SK-N-SH treated with all-trans-retinoic acid at 6 μM for 48 hours (cell line): ENCODE data around the gene CBX8.

Experiments
- ATAC-seq: fragments of 200-7000 bp; cut with Tn5 transposase; 3 replicates; pipeline ENCODE4 v1.9.1; 2020; ENCODE audit warnings: mild to moderate bottlenecking, moderate library complexity
- ARNTL ChIP-seq: fragments of 450-650 bp; formaldehyde crosslinking; IDR thresholded peaks from 2 replicates; pipeline ENCODE4 v1.5.0; 2020; ENCODE audit warnings: low read depth, mild to moderate bottlenecking, moderate library complexity, borderline replicate concordance
- CREB5 ChIP-seq: fragments of 250-450 bp; sonication (Bioruptor Pico); IDR thresholded peaks from 2 replicates; pipeline ENCODE4 v1.5.1; 2020; ENCODE audit warnings: low read depth, mild to moderate bottlenecking, moderate library complexity
- CSDC2 ChIP-seq: fragments of 250-450 bp; sonication (Bioruptor Pico); IDR thresholded peaks from 2 replicates; pipeline ENCODE4 v1.5.0; 2020; ENCODE audit warnings: mild to moderate bottlenecking, moderate library complexity
- ESRRG ChIP-seq: fragments of 250-450 bp; sonication (Bioruptor Pico); IDR thresholded peaks from 2 replicates; pipeline ENCODE4 v1.6.1; 2021; ENCODE audit warnings: mild to moderate bottlenecking
- GLIS3 ChIP-seq: fragments of 250-450 bp; sonication (Bioruptor Pico); IDR thresholded peaks from 2 replicates; pipeline ENCODE4 v1.5.0; 2020; ENCODE audit warnings: mild to moderate bottlenecking, moderate library complexity
- ISL1 ChIP-seq: fragments of 250-450 bp; sonication (Bioruptor Pico); IDR thresholded peaks from 2 replicates; pipeline ENCODE4 v2.1.2; 2022; ENCODE audit warnings: mild to moderate bottlenecking, moderate library complexity
- OSR1 ChIP-seq: fragments of 250-450 bp; sonication (Bioruptor Pico); IDR thresholded peaks from 2 replicates; pipeline ENCODE4 v1.8.0; 2022; ENCODE audit warnings: moderate library complexity, mild to moderate bottlenecking, inconsistent platforms
- RARB ChIP-seq: fragments of 250-450 bp; sonication (Bioruptor Pico); IDR thresholded peaks from 2 replicates; pipeline ENCODE4 v1.8.0; 2021; ENCODE audit warnings: mild to moderate bottlenecking, moderate library complexity
- SNAI2 ChIP-seq: fragments of 250-450 bp; sonication (Bioruptor Pico); IDR thresholded peaks from 2 replicates; pipeline ENCODE4 v1.5.0; 2020; ENCODE audit warnings: mild to moderate bottlenecking, moderate library complexity
- TOX ChIP-seq: fragments of 250-450 bp; sonication (Bioruptor Pico); IDR thresholded peaks from 2 replicates; pipeline ENCODE4 v1.8.0; 2021; ENCODE audit warnings: mild to moderate bottlenecking, moderate library complexity, borderline replicate concordance
- TSHZ2 ChIP-seq: fragments of 250-450 bp; sonication (Bioruptor Pico); IDR thresholded peaks from 2 replicates; pipeline ENCODE4 v1.5.0; 2020; ENCODE audit warnings: mild to moderate bottlenecking, moderate library complexity
- ZC3H10 ChIP-seq: fragments of 250-450 bp; sonication (Bioruptor Pico); IDR thresholded peaks from 2 replicates; pipeline ENCODE4 v1.5.1; 2021; ENCODE audit warnings: mild to moderate bottlenecking, moderate library complexity
- ZFP30 ChIP-seq: fragments of 450-650 bp; formaldehyde crosslinking; IDR thresholded peaks from 2 replicates; pipeline ENCODE4 v1.5.0; 2022; ENCODE audit warnings: mild to moderate bottlenecking, moderate library complexity
- ZNF565 ChIP-seq: fragments of 450-650 bp; formaldehyde crosslinking; conservative IDR thresholded peaks from 2 replicates; pipeline ENCODE4 v1.5.0; 2020; ENCODE audit warnings: low read depth, mild to moderate bottlenecking, moderate library complexity
- ZNF70 ChIP-seq: fragments of 450-650 bp; formaldehyde crosslinking; IDR thresholded peaks from 2 replicates; pipeline ENCODE4 v1.5.0; 2020; ENCODE audit warnings: mild to moderate bottlenecking, moderate library complexity
- ZNF8 ChIP-seq: fragments of 450-650 bp; formaldehyde crosslinking; IDR thresholded peaks from 2 replicates; pipeline ENCODE4 v1.5.0; 2020; ENCODE audit warnings: mild to moderate bottlenecking, moderate library complexity
- TF ChIP-seq, protein P1 (sequence below): fragments of 250-450 bp; sonication (Bioruptor Pico); IDR thresholded peaks from 2 replicates; pipeline ENCODE4 v1.5.1; 2021; ENCODE audit warnings: mild to moderate bottlenecking, moderate library complexity

CBX8 gene

DNA sequence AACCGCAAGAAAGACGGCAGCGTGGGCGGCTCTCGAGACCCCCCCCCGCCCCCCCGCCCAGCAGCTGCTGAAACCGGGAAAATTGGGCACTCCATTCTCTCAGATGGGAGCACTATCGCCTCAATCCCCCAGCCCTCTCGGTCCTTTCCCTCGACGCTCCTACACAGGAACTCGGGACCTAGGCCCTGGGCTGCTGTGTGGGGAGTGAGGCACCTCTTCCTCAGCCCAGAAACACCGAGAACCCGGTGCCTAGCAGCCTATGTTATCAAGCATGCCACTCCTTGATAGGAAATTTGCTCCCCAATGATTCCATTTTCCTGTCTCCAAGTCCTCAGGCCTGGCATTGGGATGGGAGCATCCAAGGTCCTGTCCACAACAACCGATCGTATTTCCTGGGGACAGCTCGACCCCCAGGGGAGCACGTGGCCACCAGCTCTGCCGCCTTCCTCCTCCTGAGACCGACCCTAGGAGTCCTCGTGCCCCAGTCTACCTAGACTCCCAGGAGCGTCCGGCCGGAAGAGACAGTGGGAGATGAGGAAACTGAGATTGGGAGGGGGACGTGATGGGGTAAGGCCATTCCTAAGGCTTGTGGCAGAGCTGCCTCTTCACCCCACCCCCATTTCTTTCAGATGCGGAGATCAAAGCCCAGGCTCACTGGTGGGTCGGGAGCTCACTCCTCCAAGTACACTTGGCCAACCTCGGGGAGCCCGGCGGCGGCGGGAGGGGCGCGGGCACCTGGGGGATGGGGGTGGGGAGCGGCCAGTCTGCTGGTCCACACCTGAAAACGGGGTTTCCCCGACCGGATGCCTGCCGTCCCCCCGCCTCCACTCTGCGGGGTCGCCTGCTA is 17.5 kb upstream of the CBX8 start (continued):
- TF ChIP-seq CREB5 (CRISPR knock-in tag) (no peak), OSR1 (CRISPR knock-in tag) (no peak), RARB (CRISPR knock-in tag) (no peak), ISL1 (CRISPR knock-in tag) (no peak), GLIS3 (no peak), ARNTL (CRISPR knock-in tag) (no peak)

DNA sequence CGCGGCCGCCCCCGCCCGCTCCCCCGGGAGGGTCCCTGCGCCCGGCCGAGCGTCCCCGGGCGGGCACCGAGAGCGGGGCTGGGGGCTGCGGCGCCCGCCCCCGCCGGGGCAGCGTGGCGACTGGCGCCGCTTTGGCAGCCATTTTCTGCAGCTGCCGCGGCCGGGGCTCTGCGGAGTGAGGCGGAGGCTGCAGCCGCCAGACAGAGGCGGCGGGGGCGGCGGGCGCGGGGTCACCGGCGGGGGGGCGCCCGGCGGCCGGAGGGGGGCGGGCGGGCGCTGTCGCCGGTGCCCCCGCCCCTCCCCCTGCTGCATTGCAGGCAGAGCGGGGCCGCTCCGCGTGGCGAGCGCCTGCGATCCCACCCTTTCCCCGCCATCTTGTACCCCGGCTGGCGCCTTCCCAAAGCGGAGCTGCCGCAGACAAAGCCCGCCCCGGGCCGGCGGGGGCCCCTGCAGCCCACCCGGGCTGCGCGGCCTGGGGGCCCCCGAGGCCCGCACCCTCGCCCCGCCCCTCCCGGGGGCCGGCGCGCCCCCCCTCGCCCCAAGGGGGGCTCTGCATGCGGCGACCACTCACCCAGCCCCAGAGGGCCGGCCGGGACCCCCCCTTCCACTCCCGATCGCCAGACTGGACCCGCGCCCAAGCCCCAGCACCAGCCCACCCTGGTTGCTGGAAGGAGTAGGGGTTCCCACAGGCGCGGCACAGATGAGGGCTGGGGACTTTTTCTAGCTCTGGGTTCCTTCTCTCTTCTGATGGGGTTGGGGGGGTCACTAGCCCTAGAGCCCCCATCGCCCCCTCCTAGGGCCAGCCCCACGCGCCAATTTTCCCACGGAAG is 16.6 kb upstream of the CBX8 start:
- ATAC-seq = no peak
- TF ChIP-seq ZNF70 (no peak), OSR1 (CRISPR knock-in tag) (no peak), ZNF8 (CRISPR knock-in tag) (no peak), CREB5 (CRISPR knock-in tag) (no peak), ARNTL (CRISPR knock-in tag) (no peak)

DNA sequence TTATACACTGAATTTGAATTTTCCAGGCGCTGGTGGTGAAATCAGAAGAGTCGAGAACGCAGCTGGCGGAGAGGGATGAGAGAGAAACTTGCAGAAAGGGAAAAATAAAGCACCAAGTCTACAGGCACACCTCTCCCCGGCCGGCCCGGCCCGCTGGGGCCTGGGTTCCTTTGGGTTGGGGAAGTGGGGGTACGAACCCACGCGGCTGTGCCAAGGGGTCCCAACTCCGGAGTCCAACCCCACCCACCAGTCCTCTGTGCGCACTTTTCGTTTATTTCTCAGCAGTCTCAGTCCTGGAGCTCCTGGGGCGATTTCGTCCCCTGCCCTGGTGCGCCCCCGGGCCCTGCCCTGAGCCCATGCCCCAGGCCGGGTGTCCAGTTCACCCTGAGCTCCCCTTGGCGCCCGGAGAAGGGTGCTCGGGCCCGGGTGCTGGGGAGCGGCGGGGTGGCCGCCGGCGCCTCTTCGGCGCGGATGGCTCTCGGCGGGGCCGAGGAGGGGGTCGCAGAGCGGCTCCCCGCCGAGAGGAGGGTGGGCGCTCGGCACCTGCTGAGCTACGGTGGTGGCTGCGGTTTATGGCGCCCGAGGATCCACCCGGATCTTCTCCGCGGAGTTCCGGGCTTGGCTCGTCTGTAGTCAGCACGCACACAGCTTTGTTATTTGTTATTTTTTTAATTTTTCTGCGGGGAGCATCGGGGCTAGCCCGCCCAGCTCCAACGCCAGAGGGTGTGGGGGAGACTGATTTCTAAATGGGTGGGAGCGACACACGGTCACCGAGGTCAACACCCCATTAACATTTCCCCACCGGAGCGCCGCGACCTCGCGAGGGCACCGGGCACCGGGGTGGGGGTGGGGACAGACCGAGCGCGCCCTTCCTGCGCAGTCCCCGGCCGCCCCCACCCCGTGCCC is 15.7 kb upstream of the CBX8 start:
- ATAC-seq = no peak
- TF ChIP-seq OSR1 (CRISPR knock-in tag) = no peak
- peak; percentile 31; the same call in 1 of the 2 replicates for TF ChIP-seq GLIS3

- no peak for TF ChIP-seq TSHZ2 (CRISPR knock-in tag)
- TF ChIP-seq OSR1 (CRISPR knock-in tag) = no peak
- TF ChIP-seq TOX (CRISPR knock-in tag) = no peak
- no peak for TF ChIP-seq ZNF8 (CRISPR knock-in tag)
- TF ChIP-seq CSDC2 (CRISPR knock-in tag) = no peak
- TF ChIP-seq CREB5 (CRISPR knock-in tag) = no peak
- TF ChIP-seq ZFP30 (CRISPR knock-in tag) = no peak
- no peak for TF ChIP-seq ZNF565 (CRISPR knock-in tag)
- no peak for TF ChIP-seq ZNF70
- no peak for TF ChIP-seq ARNTL (CRISPR knock-in tag)
- TF ChIP-seq ISL1 (CRISPR knock-in tag) = no peak
- TF ChIP-seq RARB (CRISPR knock-in tag) = no peak
- no peak for TF ChIP-seq ZC3H10 (CRISPR knock-in tag)
- no peak for TF ChIP-seq ESRRG
- TF ChIP-seq SNAI2 = no peak
- TF ChIP-seq, protein P1, sequence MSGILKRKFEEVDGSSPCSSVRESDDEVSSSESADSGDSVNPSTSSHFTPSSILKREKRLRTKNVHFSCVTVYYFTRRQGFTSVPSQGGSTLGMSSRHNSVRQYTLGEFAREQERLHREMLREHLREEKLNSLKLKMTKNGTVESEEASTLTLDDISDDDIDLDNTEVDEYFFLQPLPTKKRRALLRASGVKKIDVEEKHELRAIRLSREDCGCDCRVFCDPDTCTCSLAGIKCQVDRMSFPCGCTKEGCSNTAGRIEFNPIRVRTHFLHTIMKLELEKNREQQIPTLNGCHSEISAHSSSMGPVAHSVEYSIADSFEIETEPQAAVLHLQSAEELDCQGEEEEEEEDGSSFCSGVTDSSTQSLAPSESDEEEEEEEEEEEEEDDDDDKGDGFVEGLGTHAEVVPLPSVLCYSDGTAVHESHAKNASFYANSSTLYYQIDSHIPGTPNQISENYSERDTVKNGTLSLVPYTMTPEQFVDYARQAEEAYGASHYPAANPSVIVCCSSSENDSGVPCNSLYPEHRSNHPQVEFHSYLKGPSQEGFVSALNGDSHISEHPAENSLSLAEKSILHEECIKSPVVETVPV = no peak
- TF ChIP-seq, all 23 proteins: peak for 0
- no peak for ATAC-seq
Observed at GRCh38 chr17:79811868-79812352, 15.0 kb upstream of the CBX8 start.
